K562 (cell line): ENCODE measurements around the gene YJU2. TPM values are rescaled to one million over a fixed set of nuclear protein-coding genes. Genes with fewer than 3 reads are reported as not detected.

Source experiments
- CTCFL ChIP-seq: IDR thresholded peaks from 2 replicates; pipeline ENCODE4 v1.6.1; 2011; ENCODE audit warnings: borderline replicate concordance, low read depth, mild to moderate bottlenecking, moderate library complexity, low read length; ENCODE audit not compliant: insufficient read depth, poor library complexity, severe bottlenecking
- E2F1 ChIP-seq: sonication (generic); formaldehyde crosslinking; IDR thresholded peaks from 2 replicates; pipeline ENCODE4 v1.8.1; 2023; ENCODE audit warnings: mild to moderate bottlenecking, missing genetic modification reagents, moderate library complexity
- E2F5 ChIP-seq: sonication (generic); formaldehyde crosslinking; IDR thresholded peaks from 2 replicates; pipeline ENCODE4 v1.8.0; 2022; ENCODE audit warnings: mild to moderate bottlenecking, missing genetic modification reagents
- MGA ChIP-seq: fragments of 450-650 bp; IDR thresholded peaks from 2 replicates; pipeline ENCODE4 v1.6.1; 2016; ENCODE audit warnings: mild to moderate bottlenecking, moderate library complexity
- TRIM24 ChIP-seq, 2 experiments: fragments of 450-650 bp; IDR thresholded peaks; 2 replicates each; pipeline ENCODE4 v1.6.1; 2016
- ZEB2 ChIP-seq: fragments of 450-650 bp; IDR thresholded peaks from 2 replicates; pipeline ENCODE4 v1.6.1; 2016
- ZNF75A ChIP-seq: fragments of 450-650 bp; formaldehyde crosslinking; IDR thresholded peaks from 2 replicates; pipeline ENCODE4 v1.4.0; 2020; ENCODE audit warnings: mild to moderate bottlenecking
- polyA plus RNA-seq, 8 experiments: library from polyadenylated mRNA; depleted of rRNA in 4 of 8; stranded (reverse) in 5 of 8; unstranded in 3 of 8; fragments of >200 nt; fragmentation: Nextera tagmentation in 2 of 8; fragmentation: Illumina TruSeq in 1 of 8; extraction: Ambion mirVana in 2 of 8; extraction: Trizol in 1 of 8; gene quantifications; 2 replicates each; pipeline versions ENCODE4 v1.2.1 to v1.2.3, GENCODE V29; 2011 to 2014; ENCODE audit warnings: inconsistent platforms in 1 of 8, missing spikeins in 1 of 8
- total RNA-seq, 7 experiments: library from RNA; depleted of rRNA in 6 of 7; stranded (reverse); fragments of >200 nt in 6 of 7; fragmentation: Illumina TruSeq in 2 of 7; extraction: Trizol in 2 of 7; gene quantifications; 2 replicates each; pipeline versions ENCODE4 v1.2.1 to v1.2.3, GENCODE V29; 2011 to 2021; ENCODE audit warnings: low replicate concordance in 1 of 7

YJU2 gene
- total and polyA plus RNA-seq, 9 of the 15 experiments (the other 6 are each of a cell fraction or from before 2014, with no cell fraction given) = 0.41 to 34.9 (median 19.3) TPM

- TF ChIP-seq MGA = peak; percentile 5; the same call in 1 of the 2 replicates
- TF ChIP-seq ZNF75A (CRISPR knock-in tag) = 0 out of 2 replicates have a peak, but pooled peaks have one; percentile 47
- TF ChIP-seq E2F1 (CRISPR knock-in tag) = peak; percentile 83
- TF ChIP-seq ZEB2 = peak; percentile 99
- TF ChIP-seq TRIM24 (IDR thresholded peaks at IDR 0.05) = peak in 1 of 2 experiments; percentile 99; a peak in 2 of 4 replicates
- TF ChIP-seq E2F5 (CRISPR knock-in tag) = no peak
- peak; percentile 69 for TF ChIP-seq CTCFL
Observed at GRCh38 chr19:4246767-4247593, at the start of gene YJU2 (continued).
